ENCODE measurements around the gene NOL9. TPM values are rescaled to one million over a fixed set of nuclear protein-coding genes. Genes with fewer than 3 reads are reported as not detected.

The NOL9 gene
- total and polyA plus RNA-seq, 2 donors (not counting 3 experiments of a cell fraction or from before 2014, with no cell fraction given) = 14.1 to 42.9 TPM

GRCh38 chr1:6580119-6580592 is 25.8 kb upstream of the NOL9 start:
- Histone ChIP-seq H3K27ac (ENCODE audit: insufficient read depth, low read depth, low read length) (peak overlapping the region; percentile 41), H3K4me3 (replicated peaks in 1 of 3; ENCODE audit: insufficient read depth in 1 of 3, low read depth in 1 of 3, low read length in 3 of 3) (peak overlapping the region; percentile 57 to 98 (median 65)), H4K20me1 (replicated peaks; ENCODE audit: control insufficient read depth, extremely low read depth, insufficient read depth, low read length) (no peaks in the 10 kb centered on the region), H3K9me1 (replicated peaks; ENCODE audit: control insufficient read depth, extremely low read depth, insufficient read depth, low read length) (no peaks in the 10 kb centered on the region), H3K9me3 (replicated peaks; ENCODE audit: control insufficient read depth, insufficient read depth, low read length) (no peaks in the 10 kb centered on the region), H3K4me2 (ENCODE audit: insufficient read depth, low read length) (peak overlapping the region; percentile 75), H3K9ac (replicated peaks; ENCODE audit: extremely low read depth, insufficient read depth, low read length) (peak overlapping the region; percentile 39), H3K27me3 (ENCODE audit: control insufficient read depth in 2 of 2, insufficient read depth in 2 of 2, low read length in 2 of 2) (no peaks in the 10 kb centered on the region), H3K79me2 (ENCODE audit: control insufficient read depth, insufficient read depth, low read length) (peaks cover 11% of the 10 kb centered on the region), H3K36me3 (ENCODE audit: control insufficient read depth in 2 of 2, extremely low read depth in 1 of 2, insufficient read depth in 2 of 2, low read length in 2 of 2) (no peaks in the 10 kb centered on the region), H2AFZ (ENCODE audit: low read depth, low read length) (peak overlapping the region; percentile 65), H3K4me1 (ENCODE audit: control insufficient read depth, extremely low read depth, insufficient read depth, low read length) (peaks cover 14% of the 10 kb centered on the region)
- ChIA-PET CTCF (interaction anchor here (1.0 to 1.8 kb wide), 7 partner anchors 18 to 94 kb away, joined by 4 to 15 read pairs (median 6); partner anchors contain the start of genes NOL9 and TAS1R1), POLR2A (interaction anchor here (0.7 to 2.0 kb wide), 5 partner anchors 20 to 115 kb away, joined by 3 to 6 read pairs (median 5); partner anchors contain the start of gene KLHL21)
- BruUV-seq (replicated peaks) = TSS peak; percentile 47
- dilution Hi-C loops (cut with MboI; ENCODE audit: extremely low pct_ligation_motif_present, low sequenced_read_pairs) (no loop called here), intact Hi-C loops (cut with micrococcal nuclease) (loop anchor here (1.0 kb wide), 2 partner anchors 21 to 33 kb away; partner anchors contain the start of gene PHF13)
- FAIRE-seq (no peak), DNase-seq (ENCODE audit: low read depth, low spot score) (no peak)
- no peak for TF ChIP-seq MYC (IDR thresholded peaks at IDR 0.05; ENCODE audit: low read depth, low read length)
- no peak for TF ChIP-seq JUN (IDR thresholded peaks at IDR 0.05; ENCODE audit: borderline replicate concordance, insufficient read depth, insufficient read length, low read depth)

DNA sequence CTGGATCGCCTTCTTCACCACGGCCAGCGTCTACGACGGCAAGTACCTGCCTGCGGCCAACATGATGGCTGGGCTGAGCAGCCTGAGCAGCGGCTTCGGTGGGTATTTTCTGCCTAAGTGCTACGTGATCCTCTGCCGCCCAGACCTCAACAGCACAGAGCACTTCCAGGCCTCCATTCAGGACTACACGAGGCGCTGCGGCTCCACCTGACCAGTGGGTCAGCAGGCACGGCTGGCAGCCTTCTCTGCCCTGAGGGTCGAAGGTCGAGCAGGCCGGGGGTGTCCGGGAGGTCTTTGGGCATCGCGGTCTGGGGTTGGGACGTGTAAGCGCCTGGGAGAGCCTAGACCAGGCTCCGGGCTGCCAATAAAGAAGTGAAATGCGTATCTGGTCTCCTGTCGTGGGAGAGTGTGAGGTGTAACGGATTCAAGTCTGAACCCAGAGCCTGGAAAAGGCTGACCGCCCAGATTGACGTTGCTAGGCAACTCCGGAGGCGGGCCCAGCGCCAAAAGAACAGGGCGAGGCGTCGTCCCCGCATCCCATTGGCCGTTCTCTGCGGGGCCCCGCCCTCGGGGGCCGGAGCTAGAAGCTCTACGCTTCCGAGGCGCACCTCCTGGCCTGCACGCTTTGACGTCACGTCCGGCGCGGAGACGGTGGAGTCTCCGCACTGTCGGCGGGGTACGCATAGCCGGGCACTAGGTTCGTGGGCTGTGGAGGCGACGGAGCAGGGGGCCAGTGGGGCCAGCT is 25.2 kb upstream of the NOL9 start, which contains the start of gene ZBTB48:
Gene ZBTB48 (plus strand): TSS at position 621 of the 745 bp plus-strand sequence. CDS start 616 bp downstream, outside the sequence.
- TF ChIP-seq FOS (IDR thresholded peaks at IDR 0.05; ENCODE audit: borderline replicate concordance, insufficient read depth, low read length) = no peak
- no peak for TF ChIP-seq EZH2 (IDR thresholded peaks at IDR 0.05; ENCODE audit: borderline replicate concordance, low read depth, low read length, severe bottlenecking)
- no peak for TF ChIP-seq GATA2 (IDR thresholded peaks at IDR 0.05; ENCODE audit: insufficient read depth, insufficient read length, low read depth, low read length)
- TF ChIP-seq CTCF (IDR thresholded peaks at IDR 0.05; ENCODE audit: extremely low read depth in 1 of 2, insufficient read depth in 1 of 2, low read depth in 1 of 2, low read length in 2 of 2) = no peak
- no peak for TF ChIP-seq MAX (IDR thresholded peaks at IDR 0.05; ENCODE audit: insufficient read depth, insufficient read length)
- peak; percentile 96 for TF ChIP-seq POLR2AphosphoS5 (IDR thresholded peaks at IDR 0.05; ENCODE audit: insufficient read depth, low read depth, low read length)
- TF ChIP-seq POLR2A (IDR thresholded peaks at IDR 0.05; ENCODE audit: low read depth, low read length) = peak; percentile 98
- no peak for TF ChIP-seq JUN (IDR thresholded peaks at IDR 0.05; ENCODE audit: borderline replicate concordance, insufficient read depth, insufficient read length, low read depth)
- TF ChIP-seq MYC (IDR thresholded peaks at IDR 0.05; ENCODE audit: low read depth, low read length) = no peak
- DNase-seq (ENCODE audit: low read depth, low spot score) (peak; percentile 97), FAIRE-seq (peak; percentile 99)
- Histone ChIP-seq H3K36me3 (ENCODE audit: control insufficient read depth in 2 of 2, extremely low read depth in 1 of 2, insufficient read depth in 2 of 2, low read length in 2 of 2) (no peaks in the 10 kb centered on the region), H3K4me1 (ENCODE audit: control insufficient read depth, extremely low read depth, insufficient read depth, low read length) (peaks cover 14% of the 10 kb centered on the region), H4K20me1 (replicated peaks; ENCODE audit: control insufficient read depth, extremely low read depth, insufficient read depth, low read length) (no peaks in the 10 kb centered on the region), H3K27me3 (ENCODE audit: control insufficient read depth in 2 of 2, insufficient read depth in 2 of 2, low read length in 2 of 2) (no peaks in the 10 kb centered on the region), H3K9ac (replicated peaks; ENCODE audit: extremely low read depth, insufficient read depth, low read length) (peak within 1 kb of the TSS; percentile 39), H3K79me2 (ENCODE audit: control insufficient read depth, insufficient read depth, low read length) (peaks cover 11% of the 10 kb centered on the region), H3K9me1 (replicated peaks; ENCODE audit: control insufficient read depth, extremely low read depth, insufficient read depth, low read length) (no peaks in the 10 kb centered on the region), H3K9me3 (replicated peaks; ENCODE audit: control insufficient read depth, insufficient read depth, low read length) (no peaks in the 10 kb centered on the region), H3K4me2 (ENCODE audit: insufficient read depth, low read length) (peak within 1 kb of the TSS; percentile 75), H2AFZ (ENCODE audit: low read depth, low read length) (peak within 1 kb of the TSS; percentile 91), H3K27ac (ENCODE audit: insufficient read depth, low read depth, low read length) (peak within 1 kb of the TSS; percentile 57), H3K4me3 (replicated peaks in 1 of 3; ENCODE audit: insufficient read depth in 1 of 3, low read depth in 1 of 3, low read length in 3 of 3) (peak within 1 kb of the TSS; percentile 57 to 98 (median 65))
- ChIA-PET CTCF (interaction anchor here (1.0 to 1.8 kb wide), 7 partner anchors 18 to 94 kb away, joined by 4 to 15 read pairs (median 6); partner anchors contain the start of genes NOL9 and TAS1R1), POLR2A (interaction anchor here (1.4 to 2.0 kb wide), 4 partner anchors 21 to 88 kb away, joined by 3 to 6 read pairs (median 6); partner anchors contain the start of gene KLHL21)
- intact Hi-C loops (cut with micrococcal nuclease) (loop anchor here (1.0 kb wide), 4 partner anchors 22 to 46 kb away; partner anchors contain the start of genes NOL9 and PHF13), dilution Hi-C loops (cut with MboI; ENCODE audit: extremely low pct_ligation_motif_present, low sequenced_read_pairs) (no loop called here)
- TSS peak; percentile 19 for BruUV-seq (replicated peaks)

All from endothelial cell of umbilical vein (primary cell).